Kidney glomerular epithelial cell (primary cell): Measurements from ENCODE around the gene AMFR.
"Not testable (repeated sequence)": the region's sequence is repeated elsewhere in the genome, so short reads cannot be mapped to it uniquely, and the experiment has no call there.

Experiments
- DNase-seq: peaks from one replicate; lab custom pipeline; 2025; lab: John Stamatoyannopoulos, UW

Gene AMFR

DNA sequence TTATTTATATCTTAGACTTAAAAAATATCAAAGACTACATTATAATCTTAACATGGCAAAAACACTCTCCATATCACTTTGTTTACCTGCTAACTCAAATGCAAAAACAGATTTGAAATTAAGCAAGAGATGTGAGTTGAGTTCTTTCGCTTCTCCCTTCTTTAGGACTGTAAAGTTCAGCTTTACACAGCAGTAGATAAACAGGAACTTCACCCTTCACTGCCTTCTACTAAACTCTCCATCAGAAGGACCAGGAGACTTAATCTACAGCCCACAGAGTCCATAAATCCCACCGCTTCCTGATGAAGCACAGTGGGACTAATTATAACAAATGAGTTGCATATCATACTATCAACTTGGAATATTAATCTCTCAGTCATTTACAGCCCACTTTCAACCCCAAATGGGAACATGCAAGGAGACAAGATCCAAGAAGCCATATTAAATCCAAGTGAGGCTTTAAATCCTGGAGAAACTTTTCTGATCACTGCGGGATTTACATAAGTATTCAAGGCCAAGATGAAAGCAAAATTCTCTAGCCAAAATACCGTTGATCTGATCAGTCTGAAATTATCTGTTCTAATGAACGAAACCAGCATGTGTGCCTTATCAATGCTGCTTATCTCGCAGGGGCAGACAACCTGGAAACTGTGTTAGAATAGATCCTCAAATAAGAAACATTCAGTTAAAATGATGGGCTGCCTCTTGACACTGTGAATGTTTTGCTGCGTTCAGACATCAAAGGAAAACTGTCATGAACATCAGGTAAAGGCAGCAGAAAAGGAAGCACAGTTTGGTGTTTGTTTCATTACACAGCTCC, 1.6 kb downstream of the AMFR start:
- DNase-seq = no peak

DNA sequence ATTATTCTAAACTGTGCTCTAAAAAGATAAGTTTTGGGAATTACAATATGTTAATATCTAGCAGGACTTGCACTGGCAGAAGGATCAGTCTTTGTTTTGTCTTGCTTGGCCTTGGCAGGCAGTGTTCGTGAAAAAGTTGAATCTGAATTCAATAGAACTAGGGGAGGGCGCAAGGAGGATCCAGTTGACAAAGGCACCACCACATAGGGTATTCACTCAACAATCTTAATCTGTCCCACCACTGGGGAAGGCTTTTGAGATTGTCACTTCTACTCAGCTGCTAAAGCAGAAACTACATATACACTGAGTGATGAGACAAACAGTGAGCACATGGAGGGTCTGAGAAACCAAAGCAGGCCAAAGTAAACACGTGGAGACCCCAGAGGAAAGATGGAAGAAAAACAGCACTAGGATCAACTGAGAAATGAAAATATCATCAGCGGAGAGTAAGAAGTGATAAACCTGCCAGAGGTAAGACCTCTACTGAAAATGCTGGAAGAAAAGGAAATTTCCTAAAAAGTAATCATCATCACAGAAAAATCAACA, 2.4 kb downstream of the AMFR start:
- DNase-seq = no peak

GRCh38 chr16:56421976-56422669, 3.2 kb downstream of the AMFR start:
- no peak for DNase-seq

GRCh38 chr16:56421313-56421712, 4.0 kb downstream of the AMFR start:
- DNase-seq = no peak

DNA sequence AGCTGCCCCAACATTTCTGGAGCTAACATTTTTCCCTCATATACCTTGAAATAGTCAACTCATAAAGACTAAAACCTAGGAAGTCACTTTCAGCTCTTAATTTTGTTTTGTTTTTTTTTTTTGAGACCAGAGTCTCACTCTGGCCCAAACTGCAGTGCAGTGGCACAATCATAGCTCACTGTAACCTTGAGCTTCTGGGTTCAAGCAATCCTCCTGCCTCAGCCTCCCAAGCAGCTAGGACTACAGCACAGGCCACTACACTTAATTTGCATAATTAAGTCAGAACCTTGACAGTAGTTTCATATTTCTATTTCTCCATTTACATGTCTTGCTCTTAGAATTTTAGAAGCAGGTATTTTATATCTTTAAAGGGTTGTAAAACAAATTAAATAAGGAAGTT, 4.7 kb downstream of the AMFR start:
- DNase-seq = no peak

DNA sequence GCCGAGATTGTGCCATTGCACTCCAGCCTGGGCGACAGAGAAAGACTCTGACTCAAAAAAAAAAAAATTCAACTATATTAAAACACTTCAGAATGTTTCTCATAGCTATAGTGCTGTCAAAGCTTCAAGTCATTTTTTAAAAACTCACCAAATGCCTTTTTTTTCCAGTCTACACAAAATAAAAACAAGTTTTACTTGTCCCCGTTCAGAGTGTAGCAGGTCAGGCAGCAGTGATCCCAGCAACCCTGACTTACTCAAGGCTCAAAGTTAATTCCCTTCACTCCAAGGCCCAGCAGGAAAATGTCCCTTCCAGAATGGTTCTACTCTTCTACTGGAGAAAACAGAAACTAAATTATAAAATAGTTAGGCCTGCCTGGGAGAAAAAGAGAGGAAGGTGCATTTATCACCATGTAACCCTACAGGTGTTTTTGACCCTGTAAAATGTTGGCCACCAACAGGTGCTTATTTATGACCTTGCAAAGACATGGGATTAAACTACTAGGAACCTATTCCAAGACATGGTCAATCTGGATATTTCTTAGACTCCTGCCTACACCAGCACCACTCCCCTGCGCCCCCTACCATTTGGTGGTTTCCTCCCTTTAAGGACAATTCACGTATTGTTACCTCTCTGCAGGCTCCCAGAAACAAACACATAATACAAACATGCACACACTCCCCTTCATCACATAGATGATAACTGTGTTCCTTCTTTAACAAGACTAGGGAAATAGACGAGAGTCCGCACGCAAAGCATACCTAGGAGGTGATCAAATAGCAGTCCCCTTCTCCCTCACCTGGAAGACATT, 5.4 kb downstream of the AMFR start:
- no peak for DNase-seq

GRCh38 chr16:56417138-56417537, 8.2 kb downstream of the AMFR start:
- no peak for DNase-seq

- DNase-seq = no peak
Observed at GRCh38 chr16:56415875-56416274, 9.5 kb downstream of the AMFR start.

DNA sequence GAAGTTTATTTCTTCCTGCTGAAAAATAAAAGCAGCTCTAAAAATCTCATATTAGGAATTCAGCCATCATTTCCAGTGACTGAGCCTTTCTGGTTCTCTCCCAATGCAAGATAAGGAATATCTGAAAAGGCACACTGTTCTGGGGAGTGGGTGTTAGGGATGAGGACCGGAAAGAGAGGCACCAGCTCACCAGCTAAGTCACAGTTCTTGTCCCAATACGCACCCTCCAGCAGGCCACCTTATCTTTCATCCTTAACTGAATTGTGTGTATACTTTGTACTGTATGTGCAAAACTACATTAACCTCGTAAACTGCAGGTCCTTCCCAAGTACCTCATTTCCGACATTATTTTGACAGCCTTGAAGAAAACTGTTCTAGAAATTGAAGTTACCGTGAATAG, 11.0 kb downstream of the AMFR start:
- no peak for DNase-seq

DNA sequence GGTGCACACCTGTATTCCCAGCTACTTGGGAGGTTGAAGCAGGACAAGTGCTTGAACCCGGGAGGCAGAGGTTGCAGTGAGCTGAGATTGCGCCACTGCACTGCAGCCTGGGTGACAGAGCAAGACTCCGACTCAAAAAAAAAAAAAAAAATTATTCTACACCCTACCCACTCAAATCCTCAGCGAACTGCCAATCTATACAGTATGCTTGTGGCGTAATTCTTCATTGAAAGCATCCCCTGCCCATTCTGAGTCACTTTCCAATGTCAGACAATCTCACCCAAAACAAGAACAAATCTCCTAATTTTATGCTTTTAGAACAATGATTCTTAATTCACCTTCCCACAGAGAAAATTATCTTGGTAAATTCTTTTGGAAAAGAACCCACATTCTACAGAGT, 12.0 kb downstream of the AMFR start:
- no peak for DNase-seq

- no peak for DNase-seq
Observed at GRCh38 chr16:56411624-56412023, 13.7 kb downstream of the AMFR start.

GRCh38 chr16:56411123-56411522, 14.2 kb downstream of the AMFR start:
- DNase-seq = no peak

GRCh38 chr16:56409195-56409594, 16.1 kb downstream of the AMFR start:
- no peak for DNase-seq

DNA sequence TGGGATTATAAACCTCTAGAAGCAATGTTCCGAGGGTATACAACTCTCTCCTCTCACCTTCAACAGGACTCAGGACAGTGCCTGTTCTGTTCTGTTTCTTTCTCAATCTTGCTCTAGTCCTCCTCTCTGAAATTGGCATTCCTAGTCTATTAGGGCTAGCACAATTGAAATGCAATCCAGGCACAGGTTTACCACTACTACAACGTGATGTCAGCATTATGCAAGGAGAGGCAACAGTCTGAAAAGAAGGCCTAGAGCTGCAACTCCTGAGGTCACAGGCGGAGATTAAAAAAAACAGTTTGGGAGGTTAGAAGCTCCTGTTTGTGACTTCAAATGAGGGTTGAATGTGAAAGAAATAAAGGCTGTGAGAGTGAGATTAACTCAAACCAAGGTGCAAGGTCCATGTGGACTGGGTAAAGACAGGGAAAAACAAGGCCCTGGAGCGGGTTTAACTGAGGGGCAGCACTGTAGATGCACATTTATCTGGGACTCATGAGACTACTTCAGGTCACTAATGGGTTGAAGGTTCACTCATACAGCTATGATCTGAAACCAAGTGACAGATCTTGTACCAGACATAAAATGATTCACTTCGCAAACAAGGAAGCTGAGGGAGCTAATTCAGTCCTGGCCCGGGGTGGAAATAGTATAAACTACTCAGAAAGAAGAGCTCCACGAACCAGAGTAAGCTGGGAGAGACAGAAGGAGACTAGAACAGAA, 16.8 kb downstream of the AMFR start:
- no peak for DNase-seq

DNA sequence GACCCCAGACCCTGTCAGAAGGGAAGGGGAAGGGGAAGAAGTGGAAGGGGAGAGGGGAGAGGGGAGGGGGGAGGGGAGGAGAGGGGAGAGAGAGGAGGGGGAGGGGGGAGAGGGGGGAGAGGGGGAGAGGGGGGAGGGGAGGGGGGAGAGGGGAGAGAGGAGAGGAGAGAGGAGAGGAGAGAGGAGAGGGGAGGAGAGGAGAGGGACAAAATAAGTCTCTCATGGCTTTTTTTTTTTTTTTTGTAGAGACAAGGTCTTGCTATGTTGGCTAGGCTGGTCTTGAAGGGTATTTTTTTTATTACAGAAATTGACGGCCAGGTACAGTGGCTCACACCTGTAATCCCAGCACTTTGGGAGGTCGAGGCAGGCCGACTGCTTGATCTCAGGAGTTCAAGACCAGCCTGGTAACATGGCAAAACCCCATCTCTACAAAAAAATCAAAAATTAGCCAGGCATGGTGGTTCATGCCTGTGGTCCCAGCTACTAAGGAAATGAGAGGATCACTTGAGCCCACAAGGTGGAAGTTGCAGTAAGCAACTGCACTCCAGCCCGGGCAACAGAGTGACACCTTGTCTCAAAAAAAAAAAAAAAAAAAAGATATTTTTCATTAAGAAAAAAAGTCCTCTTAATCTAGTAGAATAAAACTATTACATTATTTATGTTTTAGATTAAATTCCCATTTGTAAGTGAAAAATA, 19.2 kb downstream of the AMFR start:
- DNase-seq = no peak

GRCh38 chr16:56401482-56401881, 23.9 kb downstream of the AMFR start:
- DNase-seq = no peak

GRCh38 chr16:56400458-56400857, 24.9 kb downstream of the AMFR start:
- no peak for DNase-seq

GRCh38 chr16:56399486-56399885, 25.9 kb downstream of the AMFR start:
- no peak for DNase-seq

- DNase-seq = no peak
Observed at GRCh38 chr16:56399047-56399446, 26.3 kb downstream of the AMFR start.

GRCh38 chr16:56396724-56397123, 28.6 kb downstream of the AMFR start:
- not testable (repeated sequence) for DNase-seq

GRCh38 chr16:56389554-56389953, 35.8 kb downstream of the AMFR start:
- no peak for DNase-seq
